Colon (tissue), 2 donors: ENCODE results near the gene LGALS1.

Experiments
- FAIRE-seq: peaks from 2 replicates; lab custom pipeline; 2012; peaks lifted over from hg19 to GRCh38; lab: Jason Lieb, UNC
- donor health status: control.
- donor health status: control.

LGALS1 gene

DNA sequence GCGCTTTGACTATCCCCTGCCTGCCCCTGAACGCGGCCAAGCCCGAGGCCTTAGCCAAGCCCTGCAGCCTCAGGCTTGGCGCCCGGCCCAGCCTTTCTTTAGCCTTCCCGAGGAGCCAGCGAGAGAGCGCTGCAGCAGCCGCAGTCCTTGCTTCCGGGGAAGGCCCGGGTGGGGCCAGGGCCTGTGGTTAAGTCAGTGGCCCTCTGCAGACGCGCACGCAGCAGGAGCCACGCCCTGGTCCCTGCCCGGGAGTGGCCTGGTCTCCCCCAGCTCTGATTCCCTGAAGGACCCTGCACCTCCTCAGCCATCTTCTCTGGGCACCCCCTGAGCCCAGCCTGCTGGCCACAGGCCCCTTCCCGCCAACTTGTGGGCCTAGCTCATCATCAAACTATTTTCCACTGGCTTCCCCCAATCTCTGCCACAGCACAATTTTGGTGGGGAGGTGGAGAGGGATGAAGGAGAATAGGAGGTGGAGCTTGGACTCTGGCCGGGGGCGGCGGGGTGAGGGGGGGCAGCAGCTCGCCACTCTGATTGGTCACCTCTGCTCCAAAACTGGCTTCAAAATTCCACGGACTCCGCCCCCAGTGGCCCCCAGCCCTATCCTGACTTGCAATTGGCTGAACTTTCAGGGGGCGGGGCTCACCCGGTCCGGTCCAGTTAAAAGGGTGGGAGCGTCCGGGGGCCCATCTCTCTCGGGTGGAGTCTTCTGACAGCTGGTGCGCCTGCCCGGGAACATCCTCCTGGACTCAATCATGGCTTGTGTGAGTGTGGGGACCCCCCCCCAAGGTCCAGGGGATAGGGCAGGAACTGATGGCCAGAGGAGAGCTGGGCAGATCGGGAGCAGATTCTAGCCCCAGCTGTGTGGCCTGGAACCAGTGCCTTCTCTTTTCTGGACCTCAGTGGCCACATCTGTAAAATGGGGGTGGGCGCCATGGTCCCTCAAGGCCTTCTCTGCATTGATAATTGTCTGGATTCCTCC is at the start of gene LGALS1:
LGALS1 (plus strand) TSS at position 686 of the 979 bp plus-strand sequence; CDS start at position 753, 67 bp downstream.
- FAIRE-seq: no peak

DNA sequence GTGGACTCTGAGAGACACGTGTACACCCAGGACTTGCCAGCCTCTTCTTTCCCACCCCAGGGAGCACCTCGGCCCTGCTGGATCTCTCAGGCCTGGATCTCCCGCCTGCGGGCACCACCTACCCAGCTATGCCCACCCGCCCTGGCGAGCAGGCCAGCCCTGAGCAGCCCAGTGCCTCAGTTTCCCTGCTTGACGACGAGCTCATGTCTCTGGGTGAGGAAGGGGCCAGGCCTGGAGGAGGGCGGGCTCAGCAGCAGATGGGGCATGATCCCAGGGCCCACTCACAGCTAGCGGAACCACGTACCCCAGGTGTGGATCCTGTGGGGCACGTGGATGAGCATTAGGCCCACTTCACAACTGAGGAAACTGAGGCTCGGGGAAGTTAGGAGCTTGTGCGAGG is 49.7 kb upstream of the LGALS1 start:
- no peak for FAIRE-seq

DNA sequence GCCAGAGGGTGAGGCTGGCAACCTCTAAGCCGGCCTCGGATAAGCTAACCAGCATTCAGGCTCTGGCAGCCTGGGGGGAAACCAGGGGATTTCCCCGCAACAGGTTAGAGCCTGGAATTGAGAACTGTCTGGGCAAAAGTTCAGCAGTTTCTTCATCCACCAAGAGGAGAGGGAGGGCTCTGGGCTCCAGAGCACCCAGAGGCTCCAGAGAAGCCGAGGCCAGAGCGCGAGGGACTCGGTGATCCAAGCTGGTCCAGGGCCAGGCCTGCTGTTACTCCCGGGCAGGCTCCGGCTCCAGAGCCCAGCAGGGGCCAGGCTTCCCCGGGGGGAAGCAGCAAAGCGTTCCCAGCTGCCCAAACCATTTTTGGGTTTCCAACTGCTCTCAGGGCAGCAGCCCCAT is 49.3 kb upstream of the LGALS1 start:
- FAIRE-seq: no peak

DNA sequence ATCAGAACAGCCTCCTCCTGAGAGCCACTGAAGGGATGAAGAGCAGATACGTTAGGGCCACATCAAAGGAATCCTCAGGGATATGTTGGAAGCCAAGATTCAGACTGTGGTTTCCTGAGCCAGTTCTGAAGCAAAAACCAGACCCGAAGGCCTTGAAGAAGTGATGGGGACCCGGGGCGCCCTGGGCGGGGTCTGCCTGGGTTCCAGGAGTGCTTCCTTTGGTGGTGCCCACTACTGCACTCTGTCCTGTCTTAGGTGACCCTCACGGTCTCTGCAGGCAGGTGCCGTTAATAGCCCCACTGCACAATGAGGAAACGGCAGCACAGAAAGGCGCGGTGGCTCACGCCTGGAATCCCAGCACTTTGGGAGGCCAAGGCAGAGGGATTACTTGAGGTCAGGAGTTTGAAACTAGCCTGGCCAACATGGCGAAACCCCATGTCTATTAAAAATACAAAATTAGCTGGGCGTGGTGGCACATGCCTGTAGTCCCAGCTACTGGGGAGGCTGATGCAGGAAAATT is 48.8 kb upstream of the LGALS1 start:
- no peak for FAIRE-seq

DNA sequence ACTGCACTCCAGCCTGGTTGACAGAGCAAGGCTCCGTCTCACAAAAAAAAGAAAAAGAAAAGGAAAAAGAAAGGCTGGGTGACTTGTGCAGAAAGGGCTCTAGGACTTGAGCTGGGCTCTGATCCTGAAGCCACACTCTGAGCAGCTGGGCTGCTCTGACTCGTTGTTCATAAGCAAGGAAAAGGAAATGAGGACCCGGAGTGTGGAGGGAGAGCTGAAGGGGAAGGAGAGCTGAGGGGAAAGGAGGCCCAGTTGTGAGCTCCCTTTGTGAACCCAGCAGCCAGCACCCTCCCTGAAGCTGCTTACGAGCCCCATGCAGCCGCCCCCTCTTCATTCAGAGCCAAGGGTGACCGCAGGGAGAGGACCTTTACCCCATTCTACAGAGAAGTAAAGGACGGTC is 48.3 kb upstream of the LGALS1 start:
- FAIRE-seq: no peak

DNA sequence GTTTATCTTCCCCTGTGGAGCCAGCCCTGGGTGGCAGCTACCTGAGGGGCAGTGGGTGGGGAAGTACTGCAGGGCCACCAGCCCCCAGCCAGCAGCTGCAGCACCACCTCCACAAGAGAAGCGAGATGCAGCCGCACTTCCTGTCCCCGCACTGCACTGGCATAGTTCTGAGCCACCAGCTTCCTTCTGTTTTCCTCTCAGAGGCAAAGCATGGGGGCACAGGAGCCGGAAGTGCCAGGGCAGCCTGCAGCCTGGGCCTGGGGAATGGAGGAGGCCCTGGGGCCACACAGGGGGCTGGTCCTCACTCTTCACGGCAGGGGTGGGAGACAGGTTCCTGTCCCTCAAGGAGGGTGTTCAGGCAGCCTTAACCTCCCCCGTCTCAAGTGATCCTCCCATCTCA is 47.9 kb upstream of the LGALS1 start:
- FAIRE-seq: no peak

DNA sequence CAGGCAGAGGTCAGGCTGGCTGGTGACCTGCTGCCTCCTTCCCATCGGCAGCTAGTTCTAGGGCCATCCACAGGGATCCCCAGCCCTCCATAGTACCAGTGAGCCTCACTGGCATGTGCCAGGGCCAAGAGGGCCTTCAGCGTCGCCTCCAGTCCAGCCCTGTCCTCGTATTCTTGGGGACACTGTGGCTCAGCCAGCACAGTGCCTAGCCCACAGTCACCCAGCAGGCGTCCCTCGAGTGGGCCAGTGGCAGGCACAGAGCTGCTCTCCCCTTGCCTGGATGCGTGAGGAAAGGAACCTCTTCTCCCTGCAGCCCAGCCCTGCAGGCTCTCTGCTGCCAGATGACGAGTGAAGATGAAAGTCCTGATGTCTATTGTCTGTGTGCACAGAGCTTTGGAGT is 46.6 kb upstream of the LGALS1 start:
- no peak for FAIRE-seq

DNA sequence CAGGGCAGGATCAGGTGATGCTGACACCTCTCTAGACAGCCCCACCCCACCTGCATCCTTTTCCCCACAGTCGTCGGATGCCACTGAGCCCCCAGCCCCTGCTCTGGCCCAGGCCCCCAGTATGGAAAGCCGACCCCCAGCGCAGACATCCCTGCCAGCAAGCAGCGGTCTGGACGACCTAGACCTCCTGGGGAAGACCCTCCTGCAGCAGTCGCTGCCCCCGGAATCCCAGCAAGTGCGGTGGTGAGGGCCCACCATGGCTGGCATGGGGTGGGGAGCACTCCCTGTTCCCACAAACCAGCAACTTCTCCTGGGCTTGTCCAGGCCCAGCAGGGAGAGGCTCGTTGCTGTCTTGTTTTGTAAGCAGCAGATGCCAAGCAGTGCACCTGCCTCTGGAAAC is 45.5 kb upstream of the LGALS1 start:
- FAIRE-seq: no peak

DNA sequence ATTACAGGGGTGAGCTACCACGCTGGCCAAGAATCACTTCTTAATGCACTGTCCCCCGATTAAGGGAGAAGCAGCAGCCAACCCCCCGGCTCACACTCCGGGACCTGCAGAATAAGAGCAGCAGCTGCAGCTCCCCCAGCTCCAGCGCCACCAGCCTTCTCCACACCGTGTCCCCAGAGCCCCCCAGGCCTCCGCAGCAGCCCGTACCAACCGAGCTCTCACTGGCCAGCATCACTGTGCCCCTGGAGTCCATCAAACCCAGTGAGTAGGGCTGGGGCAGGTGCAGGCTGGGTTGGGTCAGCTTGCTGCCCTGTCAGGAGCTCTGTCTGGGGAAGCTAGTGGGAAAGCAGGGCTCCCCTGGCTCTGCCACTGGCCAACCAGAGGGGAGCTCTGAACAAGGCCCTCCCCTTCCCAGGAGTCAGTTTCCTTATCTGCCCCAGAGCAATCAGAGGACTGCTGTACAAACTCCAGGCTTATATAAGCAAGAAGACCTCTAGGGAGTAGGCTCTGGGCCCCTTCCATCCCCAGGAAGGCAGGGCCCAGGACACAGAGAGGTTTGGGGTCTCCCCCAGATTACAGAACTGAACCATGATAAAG is 44.5 kb upstream of the LGALS1 start:
- FAIRE-seq: no peak

DNA sequence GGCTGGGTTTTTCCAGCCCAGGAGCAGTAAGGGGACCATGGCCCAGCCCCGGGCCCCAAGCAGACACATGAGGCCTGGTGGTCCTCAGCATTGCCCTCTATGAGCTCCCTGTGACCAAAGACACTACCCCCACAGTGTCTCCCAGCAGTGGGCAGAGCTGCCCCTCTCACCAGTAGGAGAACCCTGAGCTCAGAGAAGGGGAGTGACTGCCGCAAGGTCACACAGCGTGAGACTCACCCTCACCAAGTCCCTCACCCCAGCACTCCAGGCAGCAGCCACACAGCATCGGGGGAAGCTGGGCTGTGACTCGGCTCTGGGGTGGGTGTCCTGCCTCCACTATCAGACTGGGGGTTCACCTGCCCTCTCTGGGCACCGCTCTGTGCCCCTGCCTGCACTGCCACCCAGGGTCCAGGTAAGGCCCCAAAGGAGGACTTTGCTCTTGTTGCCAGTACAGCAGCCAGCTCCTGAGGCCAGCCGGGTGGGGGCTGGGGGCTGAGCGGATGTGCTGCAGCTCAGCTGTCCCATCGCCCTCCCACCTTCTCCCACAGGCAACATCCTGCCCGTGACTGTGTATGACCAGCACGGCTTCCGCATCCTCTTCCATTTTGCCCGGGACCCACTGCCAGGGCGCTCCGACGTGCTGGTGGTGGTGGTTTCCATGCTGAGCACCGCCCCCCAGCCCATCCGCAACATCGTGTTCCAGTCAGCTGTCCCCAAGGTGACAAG is 43.8 kb upstream of the LGALS1 start:
- FAIRE-seq: no peak

DNA sequence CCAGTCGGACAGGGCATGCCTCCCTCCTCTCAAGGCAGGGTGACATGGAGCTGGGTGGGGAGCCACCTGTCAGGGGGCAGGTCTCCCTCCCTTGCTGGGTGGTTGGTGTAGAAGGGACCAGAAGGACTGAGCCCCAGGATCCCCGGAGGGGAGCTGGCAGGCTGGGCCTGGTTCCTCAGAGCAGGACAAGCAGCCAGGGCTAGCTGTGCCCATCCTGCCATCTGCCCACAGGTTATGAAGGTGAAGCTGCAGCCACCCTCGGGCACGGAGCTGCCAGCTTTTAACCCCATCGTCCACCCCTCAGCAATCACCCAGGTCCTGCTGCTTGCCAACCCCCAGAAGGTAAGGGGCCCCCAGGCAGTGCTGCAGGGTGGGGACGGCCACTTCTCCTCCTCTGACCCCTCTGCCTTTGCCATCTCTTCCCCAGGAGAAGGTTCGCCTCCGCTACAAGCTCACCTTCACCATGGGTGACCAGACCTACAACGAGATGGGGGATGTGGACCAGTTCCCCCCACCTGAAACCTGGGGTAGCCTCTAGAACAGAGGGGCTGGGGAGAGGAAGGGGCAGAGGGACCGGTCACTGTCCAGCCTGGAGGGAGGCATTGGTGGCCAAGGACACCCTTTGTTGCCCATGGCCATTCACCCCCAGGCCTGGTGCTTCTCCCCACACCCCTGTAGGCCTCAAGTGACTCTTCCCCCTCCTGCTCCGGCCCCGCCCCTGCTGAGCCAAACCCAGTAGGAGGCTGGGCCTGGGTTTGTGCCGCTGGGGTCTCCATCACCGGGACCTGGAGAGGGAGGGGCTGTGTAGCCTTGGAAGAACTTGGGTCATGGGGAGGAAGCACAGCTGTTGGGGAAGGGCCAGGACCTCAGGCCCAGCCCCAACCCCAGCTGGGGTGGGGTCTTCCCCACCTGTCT is 43.0 kb upstream of the LGALS1 start:
- no peak for FAIRE-seq

DNA sequence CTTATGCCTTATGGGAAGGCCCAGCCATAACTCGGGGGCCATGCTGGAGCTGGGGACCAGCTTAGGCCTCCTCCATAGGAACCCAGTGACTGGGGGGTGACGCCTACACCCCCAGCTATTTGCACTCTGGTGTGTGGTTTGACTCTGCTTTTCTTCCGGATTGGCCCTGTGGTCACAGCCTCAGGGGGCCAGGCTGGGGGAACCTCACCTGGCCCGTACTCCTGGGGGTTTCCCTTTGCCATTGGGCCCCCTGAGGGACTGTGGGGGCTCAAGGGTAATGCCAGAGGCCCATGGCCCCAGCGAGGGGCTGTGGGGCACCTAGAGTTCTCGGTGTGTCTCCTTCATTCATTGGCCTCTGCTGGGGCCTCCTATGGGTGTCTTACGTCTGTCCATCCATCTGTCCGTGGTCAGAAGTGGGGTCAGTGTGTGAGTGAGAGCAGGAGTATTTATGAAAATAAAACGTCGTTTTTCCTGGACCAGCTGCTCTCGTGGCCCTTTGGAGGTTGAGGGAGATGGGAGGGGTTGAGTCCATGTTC is 42.3 kb upstream of the LGALS1 start:
- no peak for FAIRE-seq

DNA sequence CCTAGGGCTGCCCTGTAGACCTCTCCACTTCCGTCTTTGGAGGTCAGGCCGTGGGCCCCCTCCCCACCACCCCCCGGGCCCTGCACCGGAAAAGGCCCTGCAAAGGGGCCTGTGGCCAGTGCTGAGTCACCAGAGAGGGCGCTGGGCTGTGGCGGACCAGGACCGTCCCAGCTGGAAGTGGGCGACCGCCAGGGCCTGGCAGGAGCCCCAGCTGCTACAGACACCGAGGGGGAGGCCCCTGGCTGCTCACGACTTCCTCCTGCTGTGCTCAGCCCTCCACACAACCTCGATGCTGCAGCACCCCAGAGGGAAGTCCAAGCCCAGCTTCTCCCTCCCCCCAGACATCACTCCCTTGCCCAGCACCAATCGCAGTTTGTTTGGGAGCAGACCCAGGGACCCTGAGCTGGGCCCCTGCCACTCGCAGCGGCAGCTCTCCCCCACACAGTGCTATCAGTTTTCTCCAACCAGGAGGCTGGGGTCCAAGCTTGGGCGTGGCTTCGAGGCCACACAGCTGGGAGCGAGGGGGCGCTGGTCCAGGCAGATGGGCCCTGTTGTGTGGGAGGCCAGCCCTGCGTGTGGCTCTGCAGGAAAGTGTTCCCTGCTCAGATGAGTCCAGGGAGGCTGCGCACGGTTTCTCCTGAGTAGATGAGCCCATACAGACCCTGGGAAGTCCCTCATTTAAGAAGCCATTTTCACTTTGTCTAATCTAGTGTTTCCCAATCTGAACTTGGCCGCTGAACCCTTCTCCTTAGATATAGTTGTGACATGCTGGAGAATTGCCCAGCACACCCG is 41.6 kb upstream of the LGALS1 start:
- FAIRE-seq: no peak

DNA sequence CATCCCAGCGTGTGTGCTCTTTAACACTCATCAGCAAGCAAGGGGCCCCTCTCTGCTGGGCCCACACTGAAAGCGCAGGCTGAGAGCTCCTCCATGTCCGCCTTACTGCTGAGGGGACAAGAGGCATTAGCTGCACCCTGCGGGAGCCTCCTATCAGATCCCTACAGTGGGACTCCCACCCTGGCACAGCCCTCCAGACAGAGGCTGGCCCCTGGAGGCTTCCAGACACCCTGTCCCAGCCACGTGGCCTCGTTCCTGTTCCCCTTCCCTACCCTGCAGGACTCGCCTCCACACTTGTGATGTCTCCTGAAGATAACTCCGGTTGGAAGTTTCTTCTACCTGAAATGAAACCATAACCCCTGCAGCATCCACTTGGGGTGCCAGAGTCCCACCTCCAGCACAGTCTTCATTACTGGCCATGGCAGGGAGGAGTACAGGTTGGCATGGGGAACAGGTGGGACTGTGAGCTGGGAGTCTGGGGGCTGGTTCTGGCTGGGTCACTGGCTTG is 41.0 kb upstream of the LGALS1 start:
- FAIRE-seq: no peak

DNA sequence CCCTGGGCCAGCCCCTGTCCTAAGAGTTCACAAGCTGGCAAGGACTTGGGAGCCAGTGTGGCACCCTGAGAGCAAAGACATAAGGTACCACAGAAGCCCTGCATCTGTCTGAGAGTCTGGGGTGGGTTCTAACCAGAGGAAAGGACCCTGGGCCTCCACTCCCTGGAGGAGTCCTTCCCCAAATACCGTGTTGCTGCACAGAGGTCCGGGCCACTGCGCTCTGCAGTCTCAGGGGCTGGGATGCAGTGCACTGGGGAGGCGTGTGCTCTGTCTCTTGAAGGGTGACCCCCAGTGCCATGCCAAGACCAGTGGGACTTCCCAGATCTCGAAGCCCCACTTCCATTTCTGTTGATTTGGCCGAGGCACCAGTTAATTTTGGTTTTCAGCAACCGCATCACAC is 40.3 kb upstream of the LGALS1 start:
- FAIRE-seq: no peak

DNA sequence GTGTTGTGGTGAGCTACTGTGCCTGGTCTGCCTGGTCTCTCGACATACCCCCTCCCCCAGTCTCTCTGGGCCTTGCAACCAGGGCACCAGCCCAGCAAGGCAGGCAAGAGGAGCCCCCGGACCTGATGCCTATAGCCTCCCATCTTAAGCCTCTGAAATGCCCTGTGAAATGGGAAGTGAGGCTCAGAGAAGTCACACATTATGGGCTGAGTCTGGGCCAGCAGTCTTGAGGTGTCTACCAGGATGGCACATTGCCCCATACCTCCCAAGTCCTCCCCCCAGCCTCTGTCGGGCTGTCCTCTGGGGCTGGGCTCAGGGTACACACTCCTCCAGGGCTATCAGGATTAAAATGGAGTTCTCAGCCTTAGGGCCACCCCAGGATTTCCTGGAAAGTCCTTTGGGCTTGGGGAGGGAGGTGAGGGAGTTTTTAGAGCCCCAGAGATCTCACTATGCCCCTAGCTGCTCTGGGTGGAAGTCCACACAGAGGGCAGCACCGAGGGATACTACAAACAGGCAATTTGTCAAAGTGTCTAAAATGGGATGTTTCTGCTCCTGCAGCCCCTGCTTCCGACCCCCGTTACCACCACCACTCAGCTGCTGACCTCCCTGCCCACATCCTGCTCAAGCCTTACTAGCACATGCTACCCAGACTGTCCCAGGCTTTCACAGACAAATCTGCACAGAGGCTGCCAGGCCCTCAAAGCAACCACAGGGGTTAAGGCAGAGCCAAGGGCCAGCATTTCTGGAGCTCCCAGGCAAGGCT is 39.1 kb upstream of the LGALS1 start:
- FAIRE-seq: no peak

DNA sequence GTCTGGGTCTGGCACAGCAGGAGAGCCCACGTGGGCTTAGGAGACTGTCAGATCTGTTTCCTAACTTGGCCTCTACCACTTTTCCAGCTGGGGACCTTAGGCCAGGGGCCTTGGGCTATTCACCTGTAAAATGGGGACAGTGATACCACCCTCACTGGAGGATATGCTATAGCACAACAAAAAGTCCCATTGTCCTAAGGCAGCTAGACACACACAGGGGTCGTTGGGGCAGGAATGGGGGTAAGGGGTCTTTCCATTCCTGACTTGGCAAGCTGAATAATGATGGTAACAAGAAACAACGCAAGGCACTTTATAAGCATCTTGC is 38.5 kb upstream of the LGALS1 start:
- FAIRE-seq: no peak

DNA sequence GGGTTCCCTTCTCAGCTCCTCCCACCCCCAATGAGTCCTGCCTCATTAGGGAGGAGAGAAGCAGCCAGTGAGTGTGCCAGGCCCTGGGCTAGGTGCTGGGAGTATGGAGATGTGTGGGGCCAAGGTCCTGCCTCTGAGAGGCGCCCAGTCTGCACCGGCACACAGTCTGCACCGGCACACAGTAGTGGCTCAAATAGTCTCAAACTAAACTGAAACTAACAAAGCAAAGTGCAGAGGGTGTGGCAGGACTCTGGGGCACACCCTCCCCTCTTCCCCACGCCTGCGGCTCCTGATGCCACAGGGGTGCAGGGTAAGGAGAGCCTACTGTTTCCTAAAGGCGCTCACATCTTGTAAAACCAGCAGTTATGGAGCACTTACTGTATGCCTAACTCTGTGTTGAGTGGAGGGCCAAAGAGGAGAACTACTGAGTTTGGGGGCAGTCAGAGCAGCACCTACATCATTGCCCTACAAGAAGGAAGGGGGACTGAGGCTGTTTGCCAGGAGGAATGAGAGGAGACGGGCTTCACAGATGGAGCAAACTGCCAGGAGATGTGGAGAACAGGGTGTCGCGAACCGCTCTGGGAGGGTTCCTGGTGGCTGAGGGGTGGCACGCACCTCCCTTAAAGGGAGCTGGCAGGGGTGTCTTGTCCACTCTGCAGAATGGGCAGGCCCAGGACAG is 36.9 kb upstream of the LGALS1 start:
- FAIRE-seq: no peak
